ENCODE results near the gene RPGR. TPM values are rescaled to one million over a fixed set of nuclear protein-coding genes. Genes with fewer than 3 reads are reported as not detected.
A peak's percentile ranks its signal among the peaks of the same experiment; 100 is the strongest.

The RPGR gene
- total RNA-seq, 4 donors from 2014 or later: 9.6 to 17.0 (median 11.9) TPM

DNA sequence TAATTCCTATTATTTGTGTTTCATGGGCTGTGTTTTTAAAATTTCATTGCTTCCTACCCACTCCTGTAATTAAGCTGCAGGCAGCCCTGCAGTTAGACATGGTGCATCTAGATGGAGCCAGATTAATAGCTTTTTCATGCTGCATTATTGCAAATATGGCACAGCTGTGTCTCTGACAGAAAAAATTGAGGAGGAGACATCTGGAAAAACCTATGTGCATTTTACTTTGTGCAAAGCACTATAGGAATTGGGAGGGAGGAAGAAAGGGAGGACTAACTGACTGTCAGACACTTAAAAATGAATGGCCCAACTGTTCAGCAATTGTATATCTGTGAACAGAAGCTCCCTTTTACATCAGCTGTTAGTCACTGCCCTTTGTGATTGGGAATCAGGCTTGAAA, 8.1 kb upstream of the RPGR start:
- TF ChIP-seq, protein P1, sequence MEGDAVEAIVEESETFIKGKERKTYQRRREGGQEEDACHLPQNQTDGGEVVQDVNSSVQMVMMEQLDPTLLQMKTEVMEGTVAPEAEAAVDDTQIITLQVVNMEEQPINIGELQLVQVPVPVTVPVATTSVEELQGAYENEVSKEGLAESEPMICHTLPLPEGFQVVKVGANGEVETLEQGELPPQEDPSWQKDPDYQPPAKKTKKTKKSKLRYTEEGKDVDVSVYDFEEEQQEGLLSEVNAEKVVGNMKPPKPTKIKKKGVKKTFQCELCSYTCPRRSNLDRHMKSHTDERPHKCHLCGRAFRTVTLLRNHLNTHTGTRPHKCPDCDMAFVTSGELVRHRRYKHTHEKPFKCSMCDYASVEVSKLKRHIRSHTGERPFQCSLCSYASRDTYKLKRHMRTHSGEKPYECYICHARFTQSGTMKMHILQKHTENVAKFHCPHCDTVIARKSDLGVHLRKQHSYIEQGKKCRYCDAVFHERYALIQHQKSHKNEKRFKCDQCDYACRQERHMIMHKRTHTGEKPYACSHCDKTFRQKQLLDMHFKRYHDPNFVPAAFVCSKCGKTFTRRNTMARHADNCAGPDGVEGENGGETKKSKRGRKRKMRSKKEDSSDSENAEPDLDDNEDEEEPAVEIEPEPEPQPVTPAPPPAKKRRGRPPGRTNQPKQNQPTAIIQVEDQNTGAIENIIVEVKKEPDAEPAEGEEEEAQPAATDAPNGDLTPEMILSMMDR (IDR thresholded peaks at IDR 0.05): peak in 1 of 3 experiments; percentile 22
- TF ChIP-seq EP300 (IDR thresholded peaks at IDR 0.05): no peak
- TF ChIP-seq POLR2A (IDR thresholded peaks at IDR 0.05; ENCODE audit: low read depth): no peak
- TF ChIP-seq POLR2AphosphoS5 (IDR thresholded peaks at IDR 0.05): no peak
- Histone ChIP-seq H3K4me1 (no peaks in the 10 kb centered on the region), H3K4me3 (no peak overlapping the region), H3K27me3 (no peaks in the 10 kb centered on the region), H3K36me3 (no peaks in the 10 kb centered on the region), H3K9me3 (no peaks in the 10 kb centered on the region), H3K27ac (replicated peaks in 1 of 4) (no peak overlapping the region)
- intact Hi-C loops (cut with DNase I): no loop called here
- no peak for DNase-seq (ENCODE audit: extremely low spot score)

DNA sequence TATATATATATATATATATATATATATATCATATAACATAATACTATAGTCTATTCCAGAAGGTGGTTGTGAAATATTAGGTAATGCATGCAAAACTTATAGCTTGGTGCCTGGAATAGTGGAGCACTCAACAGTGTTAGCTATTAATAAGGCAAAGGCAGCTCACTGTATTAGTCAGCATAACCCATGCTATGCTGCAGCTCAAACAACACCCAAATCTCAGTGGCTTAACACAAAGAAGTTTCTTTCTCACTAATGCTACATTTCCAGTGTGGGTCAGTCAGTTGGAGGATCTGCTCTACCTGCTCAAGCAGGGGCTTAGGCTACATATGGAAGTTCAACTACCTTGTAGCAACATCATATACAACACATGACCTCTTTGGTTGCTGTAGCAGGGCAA, 5.2 kb upstream of the RPGR start:
- H3K9me3 ChIP-seq: no peaks in the 10 kb centered on the region
- peaks cover 0 to 5% (median 2%) of the 10 kb centered on the region in 4 donors for H3K4me1 ChIP-seq
- no peaks in the 10 kb centered on the region for H3K36me3 ChIP-seq
- H3K27ac ChIP-seq (replicated peaks in 1 of 4): no peak overlapping the region
- no peak for DNase-seq (ENCODE audit: extremely low spot score)
- no peak overlapping the region for H3K4me3 ChIP-seq
- TF ChIP-seq POLR2AphosphoS5 (IDR thresholded peaks at IDR 0.05): no peak
- no peak for TF ChIP-seq EP300 (IDR thresholded peaks at IDR 0.05)
- no peaks in the 10 kb centered on the region for H3K27me3 ChIP-seq
- intact Hi-C loops (cut with DNase I): no loop called here

DNA sequence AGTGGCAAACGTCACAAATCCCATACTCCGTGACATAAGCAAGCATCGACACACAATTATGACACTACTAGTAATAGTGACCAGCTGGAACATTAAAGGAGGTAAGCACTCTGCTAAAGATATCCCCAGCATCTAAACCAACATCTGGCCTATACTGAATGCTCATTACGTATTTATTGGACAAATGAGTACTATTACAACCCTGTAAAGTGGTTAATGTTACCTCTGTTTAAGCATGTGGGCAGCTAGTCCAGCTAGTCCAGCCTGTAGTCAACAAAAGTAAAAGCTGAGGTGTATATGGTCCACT, 419 bp upstream of the RPGR start:
- H3K36me3 ChIP-seq: no peaks in the 10 kb centered on the region
- no peak for DNase-seq (ENCODE audit: extremely low spot score)
- 27% methylated on average over 4 of the region's 4 CpGs for WGBS
- intact Hi-C loops (cut with DNase I): loop anchor here (10.0 kb wide), 1 partner anchor 403 kb away; no protein-coding TSS in a partner anchor
- TF ChIP-seq POLR2AphosphoS5 (IDR thresholded peaks at IDR 0.05): no peak
- no peak for TF ChIP-seq EP300 (IDR thresholded peaks at IDR 0.05)
- TF ChIP-seq, protein P1 (IDR thresholded peaks at IDR 0.05): no peak
- no peak for TF ChIP-seq POLR2A (IDR thresholded peaks at IDR 0.05; ENCODE audit: low read depth)
- H3K4me3 ChIP-seq: peak overlapping the region; percentile 65 to 76 (median 72)
- no peaks in the 10 kb centered on the region for H3K27me3 ChIP-seq
- H3K27ac ChIP-seq (replicated peaks in 1 of 4): peak overlapping the region; percentile 83 to 91 (median 88)
- no peaks in the 10 kb centered on the region for H3K9me3 ChIP-seq
- H3K4me1 ChIP-seq: peaks cover 4 to 9% (median 7%) of the 10 kb centered on the region in 4 donors

DNA sequence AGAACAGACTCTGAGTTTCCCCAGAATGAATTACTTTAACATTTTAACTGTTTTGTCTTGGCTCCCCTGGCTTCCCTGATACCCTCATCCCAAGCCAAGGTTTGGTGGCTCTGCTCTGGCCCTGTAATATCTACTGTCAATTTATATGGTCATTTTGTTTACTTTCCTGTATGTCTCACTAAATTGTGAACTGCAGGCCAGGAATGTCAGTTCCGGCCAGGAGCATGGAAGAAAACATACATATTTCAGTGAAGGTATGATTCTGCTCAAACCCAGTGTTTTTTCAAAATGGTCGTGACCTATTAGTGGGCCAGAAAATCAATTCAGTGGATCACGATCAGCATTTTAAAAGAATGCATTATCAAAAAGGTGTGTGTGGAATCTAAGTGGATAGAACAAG, 1.2 kb downstream of the RPGR start:
- Histone ChIP-seq H3K27ac (replicated peaks in 1 of 4) (peak overlapping the region; percentile 83 to 91 (median 88)), H3K36me3 (peaks cover 0 to 3% (median 0%) of the 10 kb centered on the region in 4 donors), H3K27me3 (no peaks in the 10 kb centered on the region), H3K4me1 (peaks cover 4 to 9% (median 7%) of the 10 kb centered on the region in 4 donors), H3K4me3 (peak overlapping the region; percentile 65 to 76 (median 72)), H3K9me3 (no peaks in the 10 kb centered on the region)
- WGBS: 62% methylated on average over 3 of the region's 3 CpGs
- no peak for TF ChIP-seq POLR2AphosphoS5 (IDR thresholded peaks at IDR 0.05)
- TF ChIP-seq, protein P1 (IDR thresholded peaks at IDR 0.05): no peak
- no peak for TF ChIP-seq EP300 (IDR thresholded peaks at IDR 0.05)
- TF ChIP-seq POLR2A (IDR thresholded peaks at IDR 0.05; ENCODE audit: low read depth): no peak
- DNase-seq (ENCODE audit: extremely low spot score): no peak
- intact Hi-C loops (cut with DNase I): loop anchor here (10.0 kb wide), 1 partner anchor 401 kb away; no protein-coding TSS in a partner anchor

DNA sequence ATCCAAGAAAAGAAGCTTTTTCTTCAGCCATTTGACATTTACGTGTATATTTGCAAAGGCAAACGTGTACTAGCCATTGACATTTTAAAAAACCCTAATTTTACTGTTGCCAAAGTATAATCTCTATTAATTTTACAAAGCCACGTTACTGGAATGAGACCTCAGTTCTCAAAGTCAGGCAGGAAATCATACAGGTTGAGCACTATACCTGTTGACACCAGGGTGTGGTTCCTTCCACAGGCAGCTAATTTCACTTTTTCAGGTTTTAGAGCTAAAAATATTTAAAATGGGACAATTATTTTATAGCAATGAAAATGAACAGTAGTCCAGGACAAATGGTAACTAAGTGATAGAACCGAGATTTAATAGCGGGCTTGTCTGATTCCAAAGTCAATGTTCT, 6.5 kb downstream of the RPGR start:
- Histone ChIP-seq H3K27ac (replicated peaks in 1 of 4) (no peak overlapping the region), H3K36me3 (peaks cover 0 to 18% (median 2%) of the 10 kb centered on the region in 4 donors), H3K9me3 (no peaks in the 10 kb centered on the region), H3K27me3 (no peaks in the 10 kb centered on the region), H3K4me3 (no peak overlapping the region), H3K4me1 (peaks cover 0 to 3% (median 0%) of the 10 kb centered on the region in 4 donors)
- intact Hi-C loops (cut with DNase I): loop anchor here (10.0 kb wide), 1 partner anchor 396 kb away; no protein-coding TSS in a partner anchor
- 70% methylated on average over 5 of the region's 5 CpGs for WGBS
- no peak for DNase-seq (ENCODE audit: extremely low spot score)
- TF ChIP-seq EP300 (IDR thresholded peaks at IDR 0.05) (no peak), POLR2AphosphoS5 (IDR thresholded peaks at IDR 0.05) (no peak)

DNA sequence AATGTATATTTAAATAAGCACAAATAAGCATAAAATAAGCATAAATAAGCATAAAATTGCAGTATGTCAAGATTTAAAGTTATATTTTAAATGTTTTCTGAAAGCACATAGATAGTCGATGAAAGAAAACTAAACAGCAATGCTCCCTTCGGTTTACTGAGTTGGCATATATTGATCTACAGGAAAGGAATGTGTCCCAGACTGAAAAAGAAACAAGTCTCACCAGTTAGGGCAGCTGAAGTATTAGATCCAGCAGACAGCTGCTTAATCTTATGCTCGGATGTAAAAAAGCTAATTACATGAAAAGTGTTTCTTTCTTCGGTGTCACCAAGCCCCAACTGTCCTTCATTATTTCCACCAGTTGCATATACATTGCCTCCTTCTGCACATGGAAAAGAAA, 8.7 kb downstream of the RPGR start:
- H3K9me3 ChIP-seq: no peaks in the 10 kb centered on the region
- no peaks in the 10 kb centered on the region for H3K27me3 ChIP-seq
- intact Hi-C loops (cut with DNase I): no loop called here
- 84% methylated on average over 4 of the region's 4 CpGs for WGBS
- DNase-seq (ENCODE audit: extremely low spot score): no peak
- H3K4me1 ChIP-seq: no peaks in the 10 kb centered on the region
- TF ChIP-seq EP300 (IDR thresholded peaks at IDR 0.05) (no peak), POLR2A (IDR thresholded peaks at IDR 0.05; ENCODE audit: low read depth) (no peak), POLR2AphosphoS5 (IDR thresholded peaks at IDR 0.05) (no peak)
- TF ChIP-seq, protein P1 (IDR thresholded peaks at IDR 0.05): no peak
- H3K27ac ChIP-seq (replicated peaks in 1 of 4): no peak overlapping the region
- no peak overlapping the region for H3K4me3 ChIP-seq
- H3K36me3 ChIP-seq: peaks cover 0 to 18% (median 2%) of the 10 kb centered on the region in 4 donors

Measured in esophagus muscularis mucosa (tissue), 4 donors.